HepG2 (cell line): ENCODE results near the gene COL26A1. TPM values are rescaled to one million over a fixed set of nuclear protein-coding genes. Genes with fewer than 3 reads are reported as not detected.

Experiments used
- ATAC-seq: fragments of 200-7000 bp; cut with Tn5 transposase; 3 replicates; pipeline ENCODE4 v1.9.1; 2020; ENCODE audit warnings: mild to moderate bottlenecking, moderate library complexity
- BruUV-seq: library from RNA; stranded (reverse); fragments of 400-500 nt; replicated peaks from 2 replicates; lab custom pipeline; 2021; lab: Mats Ljungman, UMichigan
- CTCF ChIA-PET: fragments of 300-600 bp; formaldehyde crosslinking; extraction: SDS; loops from one replicate; lab custom pipeline; 2021; ENCODE audit warnings: low total read pairs, inconsistent platforms, low intra/inter-chr PET ratio; lab: Yijun Ruan, JAX
- POLR2A ChIA-PET: fragments of 350-600 bp; sonication (Branson Sonifier 250); formaldehyde crosslinking; loops from one replicate; lab custom pipeline; 2020; ENCODE audit warnings: antibody characterized with exemption, inconsistent platforms; lab: Yijun Ruan, JAX
- DNase-seq: peaks from one replicate; pipeline ENCODE4 v3.0.0-alpha.2; 2015; ENCODE audit warnings: low spot score
- FAIRE-seq: peaks from 3 replicates; lab custom pipeline; 2011; peaks lifted over from hg19 to GRCh38; lab: Jason Lieb, UNC
- H2AFZ ChIP-seq: one replicate; pipeline ENCODE4 v1.6.1; 2011; ENCODE audit warnings: low read length, inconsistent platforms
- H3K27ac ChIP-seq: fragments of 300-600 bp; 3 replicates; pipeline ENCODE4 v1.8.0; 2011; ENCODE audit warnings: mixed run types, mild to moderate bottlenecking, mixed read lengths, low read length, inconsistent platforms; ENCODE audit not compliant: insufficient read depth; ENCODE audit errors: extremely low read length
- H3K27me3 ChIP-seq, 2 experiments: fragments of 200-600 bp in 1 of 2; 2 replicates in 1 of 2; 3 replicates in 1 of 2; pipeline versions ENCODE4 v1.6.0 to v1.8.0; 2011; ENCODE audit warnings: low read length in 2 of 2, mild to moderate bottlenecking in 2 of 2, moderate library complexity in 2 of 2, inconsistent platforms in 1 of 2; ENCODE audit not compliant: insufficient read depth in 2 of 2, control insufficient read depth in 1 of 2
- H3K36me3 ChIP-seq, 2 experiments: fragments of 200-600 bp in 1 of 2; replicated peaks in 1 of 2; 2 replicates in 1 of 2; 3 replicates in 1 of 2; pipeline versions ENCODE4 v1.5.1 to v1.8.0; 2011; ENCODE audit warnings: low read length in 2 of 2, inconsistent platforms in 1 of 2; ENCODE audit not compliant: insufficient read depth in 2 of 2, control insufficient read depth in 1 of 2
- H3K4me1 ChIP-seq: 2 replicates; pipeline ENCODE4 v1.5.1; 2012; ENCODE audit warnings: low read length, inconsistent platforms; ENCODE audit not compliant: insufficient read depth
- H3K4me2 ChIP-seq: 2 replicates; pipeline ENCODE4 v1.6.0; 2011; ENCODE audit warnings: low read depth, low read length, inconsistent platforms
- H3K4me3 ChIP-seq, 3 experiments: fragments of 200-600 bp in 1 of 3; sonication (generic), shearing (Covaris generic) in 1 of 3; replicated peaks in 1 of 3; 2 replicates each; pipeline ENCODE4 v1.5.1; 2011 to 2016; ENCODE audit warnings: low read length in 3 of 3, inconsistent platforms in 2 of 3, low read depth in 2 of 3, mild to moderate bottlenecking in 2 of 3, control low read depth in 1 of 3, mixed read lengths in 1 of 3; ENCODE audit not compliant: insufficient read depth in 1 of 3
- H3K79me2 ChIP-seq: one replicate; pipeline ENCODE4 v1.6.1; 2011; ENCODE audit warnings: low read length, inconsistent platforms; ENCODE audit not compliant: insufficient read depth
- H3K9ac ChIP-seq: 2 replicates; pipeline ENCODE4 v1.6.0; 2011; ENCODE audit warnings: mild to moderate bottlenecking, low read depth, low read length, inconsistent platforms; ENCODE audit not compliant: insufficient read depth
- H3K9me3 ChIP-seq: 2 replicates; pipeline ENCODE4 v1.5.1; 2012; ENCODE audit warnings: mild to moderate bottlenecking, low read length
- H4K20me1 ChIP-seq: 2 replicates; pipeline ENCODE4 v1.6.0; 2011; ENCODE audit warnings: inconsistent platforms, mild to moderate bottlenecking, low read length, moderate library complexity; ENCODE audit not compliant: insufficient read depth
- CBX2 ChIP-seq, 2 experiments: fragments of 200-600 bp in 1 of 2; sonication (generic); formaldehyde crosslinking in 1 of 2; IDR thresholded peaks; 2 replicates each; pipeline versions ENCODE4 v1.7.0 to v1.8.1; 2018 to 2022; ENCODE audit warnings: low read depth in 2 of 2, low read length in 1 of 2, mild to moderate bottlenecking in 1 of 2, missing genetic modification reagents in 1 of 2
- DPF2 ChIP-seq: sonication (generic); formaldehyde crosslinking; IDR thresholded peaks from 2 replicates; pipeline ENCODE4 v1.4.0; 2020; ENCODE audit warnings: mild to moderate bottlenecking, low read depth, missing genetic modification reagents, borderline replicate concordance
- HCFC1 ChIP-seq: fragments of 150-350 bp; IDR thresholded peaks from 2 replicates; pipeline ENCODE4 v1.6.1; 2014; ENCODE audit warnings: low read depth, low read length
- IKZF1 ChIP-seq: fragments of 450-650 bp; IDR thresholded peaks from 2 replicates; pipeline ENCODE4 v1.7.1; 2016
- KAT8 ChIP-seq: IDR thresholded peaks from 2 replicates; pipeline ENCODE4 v1.6.1; 2016; ENCODE audit warnings: missing genetic modification reagents, missing compliant biosample characterization
- LCORL ChIP-seq, 2 experiments: fragments of 450-650 bp in 1 of 2; sonication (generic) in 1 of 2; formaldehyde crosslinking in 1 of 2; IDR thresholded peaks; 2 replicates each; pipeline versions ENCODE4 v1.5.0 to v1.6.1; 2017 to 2020; ENCODE audit warnings: antibody characterized with exemption in 1 of 2, missing genetic modification reagents in 1 of 2
- NCOA5 ChIP-seq: sonication (generic); formaldehyde crosslinking; IDR thresholded peaks from 2 replicates; pipeline ENCODE4 v1.4.0; 2020; ENCODE audit warnings: missing genetic modification reagents
- SKI ChIP-seq: fragments of 450-650 bp; IDR thresholded peaks from one replicate; pipeline ENCODE4 v1.6.1; 2018; ENCODE audit warnings: mild to moderate bottlenecking; ENCODE audit not compliant: partially characterized antibody
- TARDBP ChIP-seq: sonication (generic); formaldehyde crosslinking; IDR thresholded peaks from 2 replicates; pipeline ENCODE4 v1.8.0; 2022; ENCODE audit warnings: mild to moderate bottlenecking, missing genetic modification reagents
- ZNF329 ChIP-seq: sonication (generic); formaldehyde crosslinking; IDR thresholded peaks from 2 replicates; pipeline ENCODE4 v1.9.0; 2021; ENCODE audit warnings: low read depth, mild to moderate bottlenecking, missing genetic modification reagents
- ZNF607 ChIP-seq: sonication (generic); formaldehyde crosslinking; IDR thresholded peaks from 2 replicates; pipeline ENCODE4 v1.5.1; 2020; ENCODE audit warnings: missing genetic modification reagents, mild to moderate bottlenecking, borderline replicate concordance
- ZNF839 ChIP-seq: sonication (generic); formaldehyde crosslinking; IDR thresholded peaks from 2 replicates; pipeline ENCODE4 v1.4.0; 2020; ENCODE audit warnings: missing genetic modification reagents, mild to moderate bottlenecking, borderline replicate concordance
- WGBS: methylation state at CpG from one replicate; pipeline ENCODE4 v1.1.6; 2017; ENCODE audit warnings: low lambda C conversion rate; 5-methylcytosine and 5-hydroxymethylcytosine counted together
- in situ Hi-C: cut with HindIII; loops from 2 replicates; pipeline ENCODE4 v1.10.0; 2017; ENCODE audit warnings: low pct_unique_long_range_greater_than_20kb; ENCODE audit not compliant: extremely low pct_ligation_motif_present
- intact Hi-C: fragments of 100-400 bp; cut with micrococcal nuclease; formaldehyde crosslinking; loops from one replicate; pipeline ENCODE4 v1.10.0; 2022; ENCODE audit not compliant: unreplicated experiment
- polyA plus RNA-seq, 8 experiments: library from polyadenylated mRNA; depleted of rRNA in 3 of 8; stranded (reverse) in 7 of 8; unstranded in 1 of 8; fragments of >200 nt; fragmentation: Illumina TruSeq in 4 of 8; extraction: Trizol in 4 of 8; gene quantifications; 2 replicates each; pipeline versions ENCODE4 v1.2.1 to v1.2.3, GENCODE V29; 2011 to 2016; ENCODE audit warnings: low read depth in 4 of 8, missing spikeins in 1 of 8, mixed read lengths in 1 of 8; ENCODE audit not compliant: insufficient read depth in 1 of 8
- total RNA-seq, 5 experiments: library from RNA; depleted of rRNA; stranded (reverse); fragments of >200 nt; fragmentation: Illumina TruSeq; extraction: Trizol; gene quantifications; 2 replicates each; pipeline ENCODE4 v1.2.3, GENCODE V29; 2016; ENCODE audit warnings: low read depth in 1 of 5
- TF ChIP-seq, protein P1 (sequence below): sonication (generic); formaldehyde crosslinking; IDR thresholded peaks from 2 replicates; pipeline ENCODE4 v1.4.0; 2020; ENCODE audit warnings: missing genetic modification reagents
- TF ChIP-seq, protein P2 (sequence below): sonication (generic); formaldehyde crosslinking; IDR thresholded peaks from 2 replicates; pipeline ENCODE4 v1.4.0; 2020; ENCODE audit warnings: missing genetic modification reagents
- TF ChIP-seq, protein P3 (sequence below): sonication (generic); formaldehyde crosslinking; IDR thresholded peaks from 2 replicates; pipeline ENCODE4 v1.4.0; 2020; ENCODE audit warnings: missing genetic modification reagents, borderline replicate concordance

The COL26A1 gene
- total and polyA plus RNA-seq, 2 of the 13 experiments (the other 11 are each of a cell fraction or from before 2014, with no cell fraction given) = 7.8 to 9.2 TPM

DNA sequence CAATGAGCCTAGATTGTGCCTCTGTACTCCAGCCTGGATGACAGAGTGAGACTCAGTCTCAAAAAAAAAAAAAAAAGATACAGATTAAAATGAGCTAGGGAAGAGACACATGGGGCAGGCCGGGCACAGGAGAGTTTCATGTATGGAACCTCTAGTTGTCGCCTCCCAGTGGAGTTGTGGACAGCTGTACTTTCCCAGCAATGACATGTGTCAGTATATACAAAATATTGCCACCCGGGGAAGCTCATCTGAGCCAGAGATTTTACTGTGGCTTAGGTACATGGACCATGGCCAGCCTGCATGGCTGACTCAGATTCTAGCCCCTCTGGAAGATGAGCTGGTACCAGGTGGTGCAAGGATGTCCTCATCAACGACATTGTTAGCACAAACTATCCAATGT, 87.4 kb downstream of the COL26A1 start:
- intact Hi-C loops = no loop called here
- H4K20me1 ChIP-seq = no peaks in the 10 kb centered on the region
- ChIA-PET CTCF (no interaction called here), POLR2A (no interaction called here)
- H3K4me3 ChIP-seq = no peak overlapping the region
- ATAC-seq = no peak
- no TSS peak for BruUV-seq
- H2AFZ ChIP-seq = no peak overlapping the region
- WGBS = 59% methylated on average over 3 of the region's 4 CpGs
- H3K9me3 ChIP-seq = no peaks in the 10 kb centered on the region
- H3K27ac ChIP-seq = no peak overlapping the region
- no peaks in the 10 kb centered on the region for H3K79me2 ChIP-seq
- no peaks in the 10 kb centered on the region for H3K4me1 ChIP-seq
- in situ Hi-C loops = no loop called here
- H3K9ac ChIP-seq = no peak overlapping the region
- DNase-seq = no peak
- FAIRE-seq = no peak
- H3K4me2 ChIP-seq = no peak overlapping the region
- no peaks in the 10 kb centered on the region; a peak in 1 of 5 replicates for H3K27me3 ChIP-seq
- H3K36me3 ChIP-seq = no peaks in the 10 kb centered on the region
- TF ChIP-seq LCORL (IDR thresholded peaks at IDR 0.05) (no peak), LCORL (CRISPR knock-in tag; IDR thresholded peaks at IDR 0.05) (no peak), ZNF329 (CRISPR knock-in tag) (no peak), TARDBP (no peak), HCFC1 (no peak), KAT8 (CRISPR knock-in tag) (no peak), IKZF1 (no peak), SKI (no peak), DPF2 (CRISPR knock-in tag) (no peak), ZNF607 (CRISPR knock-in tag) (no peak), NCOA5 (CRISPR knock-in tag) (no peak), ZNF839 (CRISPR knock-in tag) (no peak), CBX2 (IDR thresholded peaks at IDR 0.05; ENCODE audit: low read depth, low read length) (no peak), CBX2 (CRISPR knock-in tag; IDR thresholded peaks at IDR 0.05; ENCODE audit: low read depth) (no peak)
- TF ChIP-seq, protein P1, sequence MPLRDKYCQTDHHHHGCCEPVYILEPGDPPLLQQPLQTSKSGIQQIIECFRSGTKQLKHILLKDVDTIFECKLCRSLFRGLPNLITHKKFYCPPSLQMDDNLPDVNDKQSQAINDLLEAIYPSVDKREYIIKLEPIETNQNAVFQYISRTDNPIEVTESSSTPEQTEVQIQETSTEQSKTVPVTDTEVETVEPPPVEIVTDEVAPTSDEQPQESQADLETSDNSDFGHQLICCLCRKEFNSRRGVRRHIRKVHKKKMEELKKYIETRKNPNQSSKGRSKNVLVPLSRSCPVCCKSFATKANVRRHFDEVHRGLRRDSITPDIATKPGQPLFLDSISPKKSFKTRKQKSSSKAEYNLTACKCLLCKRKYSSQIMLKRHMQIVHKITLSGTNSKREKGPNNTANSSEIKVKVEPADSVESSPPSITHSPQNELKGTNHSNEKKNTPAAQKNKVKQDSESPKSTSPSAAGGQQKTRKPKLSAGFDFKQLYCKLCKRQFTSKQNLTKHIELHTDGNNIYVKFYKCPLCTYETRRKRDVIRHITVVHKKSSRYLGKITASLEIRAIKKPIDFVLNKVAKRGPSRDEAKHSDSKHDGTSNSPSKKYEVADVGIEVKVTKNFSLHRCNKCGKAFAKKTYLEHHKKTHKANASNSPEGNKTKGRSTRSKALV (CRISPR knock-in tag) = no peak
- TF ChIP-seq, protein P2, sequence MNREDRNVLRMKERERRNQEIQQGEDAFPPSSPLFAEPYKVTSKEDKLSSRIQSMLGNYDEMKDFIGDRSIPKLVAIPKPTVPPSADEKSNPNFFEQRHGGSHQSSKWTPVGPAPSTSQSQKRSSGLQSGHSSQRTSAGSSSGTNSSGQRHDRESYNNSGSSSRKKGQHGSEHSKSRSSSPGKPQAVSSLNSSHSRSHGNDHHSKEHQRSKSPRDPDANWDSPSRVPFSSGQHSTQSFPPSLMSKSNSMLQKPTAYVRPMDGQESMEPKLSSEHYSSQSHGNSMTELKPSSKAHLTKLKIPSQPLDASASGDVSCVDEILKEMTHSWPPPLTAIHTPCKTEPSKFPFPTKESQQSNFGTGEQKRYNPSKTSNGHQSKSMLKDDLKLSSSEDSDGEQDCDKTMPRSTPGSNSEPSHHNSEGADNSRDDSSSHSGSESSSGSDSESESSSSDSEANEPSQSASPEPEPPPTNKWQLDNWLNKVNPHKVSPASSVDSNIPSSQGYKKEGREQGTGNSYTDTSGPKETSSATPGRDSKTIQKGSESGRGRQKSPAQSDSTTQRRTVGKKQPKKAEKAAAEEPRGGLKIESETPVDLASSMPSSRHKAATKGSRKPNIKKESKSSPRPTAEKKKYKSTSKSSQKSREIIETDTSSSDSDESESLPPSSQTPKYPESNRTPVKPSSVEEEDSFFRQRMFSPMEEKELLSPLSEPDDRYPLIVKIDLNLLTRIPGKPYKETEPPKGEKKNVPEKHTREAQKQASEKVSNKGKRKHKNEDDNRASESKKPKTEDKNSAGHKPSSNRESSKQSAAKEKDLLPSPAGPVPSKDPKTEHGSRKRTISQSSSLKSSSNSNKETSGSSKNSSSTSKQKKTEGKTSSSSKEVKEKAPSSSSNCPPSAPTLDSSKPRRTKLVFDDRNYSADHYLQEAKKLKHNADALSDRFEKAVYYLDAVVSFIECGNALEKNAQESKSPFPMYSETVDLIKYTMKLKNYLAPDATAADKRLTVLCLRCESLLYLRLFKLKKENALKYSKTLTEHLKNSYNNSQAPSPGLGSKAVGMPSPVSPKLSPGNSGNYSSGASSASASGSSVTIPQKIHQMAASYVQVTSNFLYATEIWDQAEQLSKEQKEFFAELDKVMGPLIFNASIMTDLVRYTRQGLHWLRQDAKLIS (CRISPR knock-in tag) = no peak
- TF ChIP-seq, protein P3, sequence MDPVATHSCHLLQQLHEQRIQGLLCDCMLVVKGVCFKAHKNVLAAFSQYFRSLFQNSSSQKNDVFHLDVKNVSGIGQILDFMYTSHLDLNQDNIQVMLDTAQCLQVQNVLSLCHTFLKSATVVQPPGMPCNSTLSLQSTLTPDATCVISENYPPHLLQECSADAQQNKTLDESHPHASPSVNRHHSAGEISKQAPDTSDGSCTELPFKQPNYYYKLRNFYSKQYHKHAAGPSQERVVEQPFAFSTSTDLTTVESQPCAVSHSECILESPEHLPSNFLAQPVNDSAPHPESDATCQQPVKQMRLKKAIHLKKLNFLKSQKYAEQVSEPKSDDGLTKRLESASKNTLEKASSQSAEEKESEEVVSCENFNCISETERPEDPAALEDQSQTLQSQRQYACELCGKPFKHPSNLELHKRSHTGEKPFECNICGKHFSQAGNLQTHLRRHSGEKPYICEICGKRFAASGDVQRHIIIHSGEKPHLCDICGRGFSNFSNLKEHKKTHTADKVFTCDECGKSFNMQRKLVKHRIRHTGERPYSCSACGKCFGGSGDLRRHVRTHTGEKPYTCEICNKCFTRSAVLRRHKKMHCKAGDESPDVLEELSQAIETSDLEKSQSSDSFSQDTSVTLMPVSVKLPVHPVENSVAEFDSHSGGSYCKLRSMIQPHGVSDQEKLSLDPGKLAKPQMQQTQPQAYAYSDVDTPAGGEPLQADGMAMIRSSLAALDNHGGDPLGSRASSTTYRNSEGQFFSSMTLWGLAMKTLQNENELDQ (CRISPR knock-in tag) = no peak
